GM21786 (cell line): Measurements from ENCODE around the gene MYBPC1.

Source experiments
- ATAC-seq: cut with Tn5 transposase; IDR thresholded peaks from one replicate; pipeline ENCODE4 v1.9.1; 2021; ENCODE audit not compliant: unreplicated experiment

Gene MYBPC1

DNA sequence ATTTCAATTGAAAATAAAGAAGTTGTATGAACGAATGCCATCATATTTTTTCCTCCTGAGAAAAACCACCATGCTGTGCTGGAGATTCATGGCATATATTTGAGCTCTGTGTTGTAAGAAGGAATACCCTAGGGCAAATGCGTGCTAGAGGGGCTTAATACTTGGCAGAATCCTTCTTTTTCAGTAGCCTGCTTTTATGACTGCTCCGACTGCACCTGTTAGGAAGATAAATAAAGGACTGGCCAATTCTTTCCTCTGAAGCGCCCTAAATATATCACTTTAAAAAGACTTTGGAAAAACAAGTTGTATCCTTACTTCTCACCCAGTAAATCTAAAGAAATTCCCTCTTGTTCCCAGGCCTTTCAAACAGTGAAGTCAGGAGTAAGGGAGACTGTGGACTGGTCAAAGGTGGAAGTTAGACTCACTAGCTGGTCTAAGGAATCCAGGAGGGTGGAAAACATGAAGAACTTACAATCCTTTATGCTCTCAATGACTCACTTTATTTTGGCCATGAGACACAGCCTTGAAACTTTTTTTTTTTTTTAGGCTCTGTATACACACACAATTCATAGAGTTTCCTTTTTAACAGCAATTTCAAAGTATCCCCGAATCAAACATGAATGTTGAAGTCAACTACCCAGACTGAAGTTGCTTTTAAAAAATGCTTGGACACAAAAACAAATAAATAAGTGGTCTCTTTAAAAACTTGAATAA lies 5.2 kb downstream of the MYBPC1 start:
- no peak for ATAC-seq

DNA sequence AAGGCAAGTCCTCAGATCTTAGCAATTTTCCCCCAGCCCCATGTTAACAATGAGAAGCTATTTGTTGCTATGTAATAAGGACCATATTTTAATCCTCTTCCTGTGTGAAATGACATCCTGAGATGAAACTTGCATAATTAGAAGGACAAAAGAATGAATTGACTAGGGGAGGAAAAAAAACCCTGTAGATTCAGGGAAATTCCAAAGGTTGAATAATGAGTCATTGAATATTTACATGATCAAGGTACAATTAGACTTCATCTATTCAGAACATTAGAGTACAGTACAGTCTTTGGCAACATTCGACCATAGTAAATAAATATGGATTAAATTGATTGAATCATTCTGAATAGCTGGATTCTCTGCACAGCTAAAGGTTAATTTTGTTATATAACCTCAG lies 9.4 kb downstream of the MYBPC1 start:
- ATAC-seq, result no peak

DNA sequence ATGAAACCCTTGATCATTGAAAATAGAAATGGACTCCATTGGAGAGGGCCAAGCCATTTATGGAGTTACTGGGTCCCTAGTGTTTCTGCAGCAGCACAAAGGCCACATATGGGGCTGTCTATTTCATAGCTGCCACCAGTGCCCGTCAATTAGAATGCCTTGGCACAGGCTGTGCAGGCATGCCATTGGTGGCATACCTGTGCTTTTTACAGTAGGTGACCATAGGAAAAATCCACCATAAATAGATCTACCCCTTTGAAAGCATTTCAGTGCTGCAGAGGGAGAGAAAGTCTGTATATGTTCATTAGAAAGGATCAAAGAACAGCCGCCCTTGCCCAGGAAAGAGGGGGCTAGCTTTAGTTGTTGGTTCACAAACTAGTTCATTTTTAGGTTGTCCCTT lies 13.1 kb downstream of the MYBPC1 start:
- ATAC-seq, result no peak

DNA sequence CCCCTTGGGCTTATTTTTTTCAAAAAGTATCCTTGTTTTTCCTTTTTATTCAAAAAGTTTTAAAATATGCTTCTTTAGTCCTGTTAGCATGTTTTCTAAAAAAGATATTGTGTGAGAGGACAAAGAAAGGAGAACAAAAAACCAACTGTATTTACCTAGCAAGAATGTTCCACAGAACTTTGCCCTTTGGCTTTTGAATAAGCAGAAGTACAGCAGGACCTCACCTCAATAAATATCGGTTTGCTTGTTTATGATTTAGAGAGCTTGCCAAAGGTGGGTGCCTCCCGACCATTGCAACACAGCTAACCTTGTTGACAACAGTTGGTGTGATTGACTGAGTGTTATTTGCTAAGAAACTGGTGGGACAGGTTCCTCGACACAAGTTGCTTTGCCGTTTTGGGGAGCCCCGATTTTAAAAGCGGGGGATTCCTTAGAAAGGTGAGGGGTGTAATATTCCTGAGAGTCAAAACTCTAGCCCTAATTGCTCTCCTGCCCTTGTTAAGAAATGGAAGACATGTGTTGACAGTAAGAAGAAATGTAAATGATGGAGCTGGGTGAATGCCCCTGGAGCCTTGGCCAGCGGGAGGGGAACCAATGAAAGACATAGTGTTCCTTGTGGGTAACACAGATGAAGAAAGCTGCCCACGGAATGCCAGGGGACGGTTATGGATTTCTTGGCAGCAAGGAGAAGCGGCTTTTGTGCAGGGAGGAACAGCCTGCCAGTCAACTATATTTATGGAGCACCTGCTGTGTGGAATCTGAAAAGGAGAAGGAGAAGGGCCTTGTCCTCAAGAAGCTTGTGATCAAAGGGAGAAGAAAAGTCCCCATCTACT lies 13.7 kb downstream of the MYBPC1 start:
- no peak for ATAC-seq

DNA sequence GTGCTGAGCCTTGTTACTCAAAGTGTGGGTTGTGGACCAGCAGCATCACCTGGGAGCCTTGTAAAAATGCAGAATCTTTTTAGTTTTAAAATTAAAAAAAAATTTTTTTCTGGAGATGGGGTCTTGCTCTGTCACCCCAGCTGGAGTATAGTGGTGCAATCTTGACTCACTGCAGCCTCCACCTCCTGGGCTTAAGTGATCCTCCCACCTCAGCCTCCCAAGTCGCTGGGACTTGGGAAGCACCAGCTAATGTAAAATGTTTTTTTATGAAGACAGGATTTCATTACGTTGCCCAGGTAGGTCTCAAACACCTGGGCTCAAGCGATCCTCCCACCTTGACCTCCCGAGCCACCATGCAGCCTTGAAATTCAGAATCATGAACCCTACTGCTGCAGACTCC lies 14.4 kb downstream of the MYBPC1 start:
- ATAC-seq, result no peak

DNA sequence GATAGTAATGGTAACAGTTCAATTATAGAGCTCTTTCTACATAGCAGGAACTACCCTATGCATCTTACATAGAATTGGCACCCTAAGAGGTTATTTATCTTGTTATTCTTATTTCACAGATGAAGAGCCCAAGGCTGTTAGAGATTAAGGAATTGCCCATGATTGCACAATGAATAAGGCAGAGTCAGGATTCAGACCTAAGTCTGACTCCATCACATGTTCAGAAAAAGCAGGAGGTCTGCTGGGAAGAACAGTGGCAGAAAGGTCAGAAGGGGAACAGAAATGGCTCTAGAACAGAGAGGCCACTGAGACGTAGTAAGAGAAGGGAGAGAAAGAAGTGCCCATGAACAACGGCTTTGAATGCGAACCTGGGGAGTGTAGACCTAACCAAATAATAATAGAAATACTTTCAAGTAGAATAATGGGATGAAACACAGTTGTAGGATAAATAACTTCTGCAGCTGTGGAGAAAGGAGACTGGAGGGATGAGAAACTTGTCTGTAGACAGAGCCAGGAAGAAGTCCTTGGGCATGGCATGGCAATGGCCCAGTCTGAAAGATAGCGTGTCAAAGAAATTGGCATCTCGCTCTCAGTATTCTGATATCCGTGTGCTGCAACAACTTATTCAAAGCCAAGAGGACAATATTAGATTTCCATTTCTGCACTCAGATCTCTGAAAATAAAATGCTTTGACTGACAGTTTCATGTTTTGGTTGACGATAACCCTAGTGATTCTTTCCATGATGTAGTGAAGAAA lies 17.6 kb downstream of the MYBPC1 start:
- ATAC-seq, result no peak

DNA sequence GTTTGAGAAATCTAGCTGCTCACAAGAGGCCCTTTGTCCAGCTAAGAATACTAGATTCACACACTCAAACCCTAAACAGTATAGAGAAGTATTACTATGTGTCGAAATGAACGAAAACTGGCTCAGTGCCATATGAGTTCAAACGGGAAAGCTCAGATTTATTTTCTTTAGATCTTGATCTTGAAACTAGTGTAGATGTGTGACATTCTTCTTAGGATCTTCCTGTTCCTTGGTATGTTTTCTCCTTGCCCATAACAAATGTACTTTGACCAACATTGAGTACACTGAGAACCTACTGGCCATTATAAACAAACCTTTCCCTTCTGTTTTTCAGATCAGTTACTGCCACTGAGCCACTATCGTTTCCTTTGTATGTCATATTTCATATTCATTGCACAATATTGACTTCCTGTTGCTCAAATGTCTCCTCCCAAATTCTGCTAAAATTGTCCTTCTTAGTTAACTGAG lies 21.3 kb downstream of the MYBPC1 start:
- no peak for ATAC-seq

DNA sequence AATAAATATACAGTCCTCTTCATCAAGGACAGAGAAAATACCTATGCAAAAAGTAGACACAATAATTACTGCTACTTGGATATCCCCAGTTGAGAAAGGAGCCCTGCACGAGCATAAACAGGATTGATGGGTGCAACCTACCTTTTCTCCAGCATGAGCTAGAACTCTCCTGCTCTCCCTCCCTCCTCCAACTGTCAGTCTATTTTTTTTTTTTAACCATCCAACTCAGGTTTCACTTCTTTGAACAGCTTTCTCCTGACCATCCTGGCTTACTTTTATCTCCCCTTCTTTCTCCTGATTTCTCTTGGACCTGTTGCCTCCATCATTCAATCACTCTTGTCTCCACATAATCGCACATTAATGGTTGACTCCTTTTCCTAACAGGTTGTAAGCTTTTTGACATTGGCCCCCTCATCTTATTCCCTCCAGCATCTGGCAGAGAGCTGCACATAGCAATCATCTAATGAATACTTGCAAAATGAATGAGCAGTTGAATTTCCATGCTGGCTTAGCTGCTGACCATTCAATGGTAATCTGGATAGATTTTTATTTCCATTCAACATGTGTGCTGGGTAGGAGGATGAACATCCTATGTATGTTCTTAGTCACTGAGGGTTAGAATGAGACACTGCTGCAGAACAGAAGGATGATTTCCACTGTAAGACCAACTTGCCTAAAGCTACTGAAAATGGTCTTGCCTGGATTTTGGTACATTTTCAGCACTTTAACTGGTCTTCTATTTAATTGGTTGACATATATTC lies 24.4 kb downstream of the MYBPC1 start:
- ATAC-seq, result no peak

DNA sequence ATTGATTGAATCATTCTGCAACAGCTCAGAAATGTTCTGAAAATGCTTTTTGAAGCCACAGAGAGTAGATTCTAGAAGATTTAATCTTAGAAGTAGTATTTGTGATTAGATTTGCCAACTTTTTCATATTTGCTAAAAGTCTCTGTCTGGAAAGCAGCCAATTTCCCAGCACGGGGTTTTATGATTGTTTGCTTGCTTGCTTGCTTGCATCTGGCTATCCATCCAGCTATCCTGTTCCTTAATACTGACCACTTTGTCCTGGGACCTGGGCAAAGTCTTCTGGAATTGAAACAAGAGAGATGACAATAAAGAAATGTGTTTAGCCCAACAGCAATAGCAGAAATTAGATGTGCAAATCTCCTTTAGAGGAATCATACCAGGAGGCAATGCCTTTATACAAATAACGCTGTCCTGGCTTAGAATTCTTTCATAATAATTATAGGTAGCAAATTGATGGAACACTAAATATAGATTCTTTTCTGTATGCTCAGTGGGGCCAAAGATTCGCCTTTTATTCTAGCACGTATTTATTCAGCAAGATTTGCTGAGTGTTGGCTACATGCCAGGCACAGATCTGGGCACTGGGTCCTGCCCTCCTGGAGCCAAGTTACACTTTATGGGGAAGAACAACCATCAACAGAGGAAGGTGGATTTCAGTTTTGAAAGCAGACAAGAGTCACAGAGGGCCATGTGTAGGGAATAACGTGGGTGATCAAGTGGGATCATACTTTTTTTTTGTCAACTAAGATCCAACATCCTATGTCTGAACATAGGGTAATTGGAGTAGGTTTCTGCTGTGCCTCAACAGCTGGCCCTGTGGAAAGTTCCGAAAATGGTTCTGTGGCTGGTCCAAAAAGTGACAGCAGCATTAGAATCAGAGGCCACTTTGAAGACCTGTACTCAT lies 25.3 kb downstream of the MYBPC1 start:
- ATAC-seq, result no peak

DNA sequence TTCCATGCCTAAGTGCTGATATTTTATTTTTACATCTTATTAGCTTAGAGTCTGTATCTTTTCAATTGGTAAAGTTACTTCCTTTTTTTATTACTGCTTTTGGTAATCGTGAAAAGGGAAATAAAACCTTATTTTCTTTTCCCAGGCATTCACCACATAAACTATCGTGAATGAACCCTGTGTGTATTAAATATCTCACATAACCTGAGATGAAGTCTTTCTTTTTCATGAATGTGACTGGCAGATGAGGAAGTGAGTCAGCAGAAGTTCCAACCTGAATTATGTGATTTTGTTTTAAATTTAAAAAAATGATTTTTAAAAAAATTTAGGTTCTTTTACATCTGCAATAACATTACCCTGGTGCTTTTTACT lies 26.0 kb downstream of the MYBPC1 start:
- ATAC-seq, result no peak

DNA sequence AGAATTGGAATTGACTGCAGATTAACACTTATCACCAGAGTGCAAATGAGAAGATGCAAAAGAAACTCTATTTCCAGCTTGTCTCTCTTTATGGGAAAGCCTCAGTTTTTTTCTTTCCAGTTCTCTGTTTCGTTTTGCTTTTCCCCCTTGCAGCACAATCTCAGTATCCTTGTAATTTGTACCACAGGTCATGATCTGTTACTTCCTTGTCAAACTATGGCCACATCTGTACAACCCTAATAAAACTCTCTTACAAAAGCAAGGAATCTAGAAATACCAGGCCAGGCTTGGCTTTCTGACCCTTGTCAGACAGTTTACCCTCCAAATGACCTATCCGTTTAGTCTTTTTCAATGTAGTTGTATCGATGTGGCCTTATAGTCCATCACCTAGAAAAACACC lies 33.9 kb downstream of the MYBPC1 start:
- no peak for ATAC-seq

DNA sequence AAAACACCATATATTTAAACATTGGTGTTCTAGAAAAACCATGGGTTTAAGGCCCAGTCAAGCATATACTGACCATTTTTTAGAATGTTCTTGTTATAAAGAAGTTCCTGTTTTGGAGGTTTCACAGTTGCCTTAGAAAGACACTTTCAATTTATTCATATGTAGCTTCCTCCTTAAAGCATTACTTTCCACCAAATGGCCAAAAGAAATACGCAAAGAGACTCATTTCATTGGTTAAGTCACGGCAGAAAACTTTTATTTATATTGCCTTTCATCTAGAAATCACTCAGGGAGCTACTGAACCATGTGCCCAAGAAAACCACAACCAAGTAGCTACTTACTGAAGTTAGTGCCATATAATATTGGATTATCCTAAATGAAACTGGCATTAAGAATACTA lies 40.0 kb downstream of the MYBPC1 start:
- peak; percentile 99 for ATAC-seq

DNA sequence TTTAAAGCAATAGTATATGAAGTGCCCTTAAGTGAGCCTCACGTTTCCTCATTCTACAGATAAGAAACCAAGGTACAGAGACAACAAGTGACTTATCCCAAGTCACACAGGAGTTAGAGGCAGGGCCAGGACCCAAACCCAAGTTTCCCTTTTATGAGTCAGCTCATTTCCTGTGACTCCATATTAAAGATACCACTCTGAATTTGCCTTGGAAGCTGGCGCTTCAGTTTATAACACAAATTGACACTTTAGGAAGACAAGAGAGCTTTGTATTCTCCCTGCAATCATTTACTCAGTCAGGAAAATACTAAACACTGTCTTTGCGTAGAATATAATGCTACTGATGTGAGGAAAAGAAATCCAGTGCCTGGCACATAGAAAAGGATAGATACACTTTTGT lies 43.2 kb downstream of the MYBPC1 start:
- ATAC-seq, result no peak

DNA sequence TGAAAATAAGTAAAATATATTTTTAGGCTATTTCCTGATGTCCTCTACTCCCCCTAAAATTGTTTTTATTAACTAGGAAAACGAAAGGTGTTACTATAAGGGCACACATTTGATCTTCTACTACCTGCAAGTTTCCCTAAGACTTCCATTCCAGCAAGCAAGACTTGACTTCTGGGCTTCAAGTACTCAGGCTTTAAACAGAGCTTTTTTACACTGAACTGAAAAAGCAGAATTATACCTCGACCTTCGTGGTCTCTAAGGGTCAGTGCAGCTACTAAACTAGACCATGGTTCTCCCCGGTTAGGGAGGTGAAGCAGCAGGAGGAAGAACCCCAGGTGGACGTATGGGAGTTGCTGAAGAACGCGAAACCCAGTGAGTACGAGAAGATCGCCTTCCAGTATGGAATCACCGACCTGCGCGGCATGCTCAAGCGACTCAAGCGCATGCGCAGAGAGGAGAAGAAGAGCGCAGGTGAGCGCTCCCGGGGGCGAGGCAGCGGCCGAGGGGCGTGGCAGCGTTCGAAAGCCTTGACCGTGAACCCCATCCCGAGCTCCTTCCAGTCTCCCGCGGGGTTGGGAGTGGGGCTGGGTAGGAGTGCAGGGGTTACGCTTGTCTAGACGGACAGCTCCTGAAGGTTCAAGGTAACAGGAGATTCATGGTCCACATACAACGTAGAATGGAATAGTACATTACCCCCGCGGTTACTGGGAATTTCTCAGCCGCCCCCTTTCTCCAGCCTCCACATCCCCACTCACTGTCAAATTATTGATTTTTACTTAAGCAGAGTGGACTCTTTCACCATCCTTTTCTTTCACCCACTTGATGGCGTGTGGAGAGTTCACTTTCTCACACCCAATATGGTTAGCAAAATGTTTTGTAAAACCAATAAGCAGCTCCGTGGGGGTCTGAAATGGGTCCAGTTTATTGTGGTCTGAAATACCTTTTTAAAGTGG lies 47.6 kb downstream of the MYBPC1 start:
- no peak for ATAC-seq

DNA sequence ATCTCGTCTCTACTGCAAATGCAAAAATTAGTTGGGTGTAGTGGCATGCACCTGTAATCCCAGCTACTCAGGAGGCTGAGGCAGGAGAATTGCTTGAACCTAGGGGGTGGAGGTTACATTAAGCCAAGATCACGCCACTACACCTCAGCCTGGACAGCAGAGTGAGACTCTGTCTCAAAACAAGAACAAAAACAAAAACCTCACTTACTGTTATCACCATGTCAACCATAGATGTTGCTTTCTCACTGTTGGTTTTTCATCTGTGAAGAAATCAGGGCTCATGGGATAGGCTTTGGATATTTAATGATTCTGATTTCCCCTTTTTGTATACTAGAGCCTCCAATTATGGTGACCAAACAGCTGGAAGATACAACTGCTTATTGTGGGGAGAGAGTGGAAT lies 52.9 kb downstream of the MYBPC1 start:
- no peak for ATAC-seq

DNA sequence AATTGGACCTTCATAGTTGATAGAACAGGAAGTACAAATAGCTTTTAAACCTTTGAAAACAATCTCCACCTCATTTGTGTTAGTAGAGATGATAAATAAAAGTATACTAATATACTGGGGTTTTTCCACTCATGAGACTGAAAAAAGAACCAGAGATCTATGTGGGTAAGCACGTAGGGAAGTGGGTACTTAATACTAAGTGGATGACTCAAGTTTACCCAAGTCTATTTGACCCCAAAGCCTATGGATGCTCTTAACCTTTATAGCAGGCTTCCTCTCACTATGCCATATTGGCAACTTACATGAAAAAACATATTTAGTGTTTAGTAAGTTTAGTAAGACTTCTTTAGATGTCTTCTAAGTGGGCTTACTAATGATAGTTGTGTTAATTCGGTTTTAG lies 53.4 kb downstream of the MYBPC1 start:
- ATAC-seq, result no peak

DNA sequence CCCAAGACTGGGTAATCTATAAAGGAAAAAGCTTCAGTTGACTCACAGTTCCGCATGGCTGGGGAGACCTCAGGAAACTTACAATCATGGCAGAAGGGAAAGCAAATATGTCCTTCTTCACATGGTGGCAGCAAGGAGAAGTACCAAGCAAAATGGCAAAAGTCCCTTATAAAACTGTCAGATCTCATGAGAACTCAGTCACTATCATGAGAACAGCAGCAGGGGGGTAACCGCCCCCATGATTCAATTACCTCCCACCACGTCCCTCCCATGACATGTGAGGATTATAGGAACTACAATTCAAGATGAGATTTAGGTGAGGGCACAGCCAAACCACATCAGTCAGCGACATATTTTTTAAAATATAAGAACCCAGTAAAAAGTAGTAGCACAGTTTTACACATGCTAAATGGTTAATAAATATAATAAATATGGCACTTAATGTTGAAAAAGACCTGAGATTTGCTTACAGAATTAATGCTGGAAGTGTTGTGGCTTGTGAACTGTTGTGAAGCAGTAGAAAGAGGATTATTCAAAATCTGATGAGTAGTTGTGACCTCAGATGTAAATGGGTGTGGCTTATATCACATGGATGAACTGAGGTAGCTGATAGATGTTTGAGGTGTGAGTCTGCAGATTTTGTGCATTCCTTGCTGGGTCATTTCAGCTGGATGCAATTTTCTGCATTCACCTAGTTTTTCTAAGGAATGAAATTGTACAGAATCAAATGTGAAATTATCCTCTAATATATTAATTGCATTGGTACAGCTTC lies 55.8 kb downstream of the MYBPC1 start:
- ATAC-seq, result no peak

DNA sequence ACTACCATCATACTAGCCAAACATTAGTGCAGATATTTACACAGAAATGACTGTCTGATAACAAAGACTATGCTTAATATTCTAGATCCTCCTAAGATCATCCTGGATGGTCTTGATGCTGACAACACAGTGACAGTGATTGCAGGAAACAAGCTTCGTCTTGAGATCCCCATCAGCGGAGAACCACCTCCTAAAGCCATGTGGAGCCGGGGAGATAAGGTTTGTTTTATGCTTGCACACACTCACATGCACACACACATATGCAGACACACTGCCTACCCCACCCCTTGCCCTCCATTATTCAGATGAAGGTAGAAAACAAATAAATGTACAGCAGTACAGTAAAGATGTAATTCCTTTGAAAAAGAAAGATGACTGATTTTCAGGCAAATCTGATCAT lies 58.3 kb downstream of the MYBPC1 start:
- no peak for ATAC-seq
